ENCODE measurements around the gene ZDHHC6.

ZDHHC6 gene

GRCh38 chr10:112484399-112484798, 37.7 kb upstream of the ZDHHC6 start:
- H3K4me1 ChIP-seq: no peaks in the 10 kb centered on the region
- no peak for DNase-seq
- no peaks in the 10 kb centered on the region for H3K27me3 ChIP-seq
- no peak for TF ChIP-seq CTCF (IDR thresholded peaks at IDR 0.05)
- no peaks in the 10 kb centered on the region for H3K36me3 ChIP-seq
- no peak overlapping the region for H3K27ac ChIP-seq
- intact Hi-C loops (cut with DNase I; ENCODE audit: low total_unique reads): no loop called here
- no peak overlapping the region for H3K4me3 ChIP-seq
- no peaks in the 10 kb centered on the region for H3K9me3 ChIP-seq

- Histone ChIP-seq H3K9me3 (no peaks in the 10 kb centered on the region), H3K36me3 (no peaks in the 10 kb centered on the region), H3K4me3 (no peak overlapping the region), H3K4me1 (no peaks in the 10 kb centered on the region), H3K27me3 (no peaks in the 10 kb centered on the region), H3K27ac (no peak overlapping the region)
- TF ChIP-seq CTCF (IDR thresholded peaks at IDR 0.05): no peak
- intact Hi-C loops (cut with DNase I; ENCODE audit: low total_unique reads): no loop called here
- DNase-seq: no peak
Observed at GRCh38 chr10:112481602-112482001, 34.9 kb upstream of the ZDHHC6 start.

DNA sequence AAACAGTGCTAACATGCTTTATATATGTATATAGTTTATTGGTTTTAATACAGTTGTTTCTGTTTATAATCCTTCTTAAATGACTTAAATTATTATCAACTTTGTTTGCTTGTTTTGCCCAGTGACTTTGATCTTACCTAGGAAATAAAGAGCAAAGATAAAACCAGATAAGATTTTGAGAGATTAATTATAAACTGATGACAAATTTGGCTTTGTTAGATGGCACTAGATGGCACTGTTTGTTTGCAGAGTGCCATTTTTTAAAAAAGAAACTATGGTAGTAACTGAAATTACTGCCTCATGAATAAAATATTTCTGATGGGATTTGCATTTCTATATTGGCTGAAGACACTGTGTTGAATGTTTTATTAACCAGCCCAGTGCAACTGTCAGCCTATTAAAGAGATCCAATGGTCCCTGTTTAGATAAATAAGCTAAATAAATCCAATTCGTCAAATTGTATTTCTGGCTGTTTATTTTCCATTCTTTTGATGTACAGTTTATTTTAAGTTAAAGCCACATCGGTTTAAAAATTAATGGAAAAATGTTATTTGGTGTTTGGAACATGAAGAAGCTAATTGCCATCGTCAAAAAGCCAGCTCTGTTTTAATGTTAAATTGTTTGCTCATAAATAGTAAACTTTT, 29.0 kb upstream of the ZDHHC6 start:
- intact Hi-C loops (cut with DNase I; ENCODE audit: low total_unique reads): no loop called here
- DNase-seq: no peak
- H3K36me3 ChIP-seq: no peaks in the 10 kb centered on the region
- no peak overlapping the region for H3K4me3 ChIP-seq
- no peak overlapping the region for H3K27ac ChIP-seq
- peak; percentile 27 to 34 for TF ChIP-seq CTCF (IDR thresholded peaks at IDR 0.05)
- H3K9me3 ChIP-seq: no peaks in the 10 kb centered on the region
- H3K27me3 ChIP-seq: no peaks in the 10 kb centered on the region
- peaks cover 0 to 9% (median 0%) of the 10 kb centered on the region in 4 donors for H3K4me1 ChIP-seq

DNA sequence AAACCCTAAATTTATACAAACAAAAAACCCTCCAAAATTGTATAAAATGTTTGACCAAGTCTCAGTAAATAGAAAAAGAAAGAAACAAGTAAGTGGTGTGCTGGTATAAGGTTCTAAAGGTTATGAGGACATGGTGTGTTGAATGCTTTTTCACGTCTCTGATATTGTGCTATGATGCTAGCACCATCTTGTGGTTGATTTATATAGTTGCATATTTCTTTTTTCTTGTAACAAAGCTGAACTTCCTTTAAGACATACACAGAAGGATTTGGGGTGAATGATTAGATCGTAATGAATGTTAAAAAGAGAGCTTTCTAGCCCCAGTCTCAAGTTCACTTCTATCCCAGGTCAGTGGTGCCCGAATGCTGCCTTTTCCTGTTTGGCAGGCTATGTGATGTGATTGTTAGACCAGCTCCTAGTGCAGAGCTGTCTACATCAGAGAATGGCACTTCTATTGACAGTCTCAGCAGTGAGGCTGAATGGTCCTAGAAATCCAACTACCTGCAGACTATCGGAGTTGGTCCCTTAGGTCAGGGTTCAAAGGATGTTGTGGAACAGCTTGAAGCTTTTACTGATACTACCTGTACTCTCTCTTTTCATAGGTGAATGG, 25.3 kb upstream of the ZDHHC6 start:
- H3K27me3 ChIP-seq: no peaks in the 10 kb centered on the region
- no peaks in the 10 kb centered on the region for H3K9me3 ChIP-seq
- no peak for DNase-seq
- H3K4me1 ChIP-seq: peaks cover 0 to 9% (median 0%) of the 10 kb centered on the region in 4 donors
- TF ChIP-seq CTCF (IDR thresholded peaks at IDR 0.05): peak; percentile 65
- peaks cover 0 to 2% (median 0%) of the 10 kb centered on the region in 3 donors for H3K36me3 ChIP-seq
- H3K27ac ChIP-seq: no peak overlapping the region
- intact Hi-C loops (cut with DNase I; ENCODE audit: low total_unique reads): no loop called here
- no peak overlapping the region for H3K4me3 ChIP-seq

- H3K9me3 ChIP-seq: no peaks in the 10 kb centered on the region
- no peaks in the 10 kb centered on the region for H3K27me3 ChIP-seq
- no peak overlapping the region for H3K4me3 ChIP-seq
- no peak for TF ChIP-seq CTCF (IDR thresholded peaks at IDR 0.05)
- DNase-seq: no peak
- peaks cover 0 to 4% (median 0%) of the 10 kb centered on the region in 4 donors for H3K4me1 ChIP-seq
- intact Hi-C loops (cut with DNase I; ENCODE audit: low total_unique reads): no loop called here
- peaks cover 16 to 32% (median 19%) of the 10 kb centered on the region in 3 donors for H3K36me3 ChIP-seq
- H3K27ac ChIP-seq: no peak overlapping the region
Observed at GRCh38 chr10:112467541-112468075, 20.9 kb upstream of the ZDHHC6 start.

Measured in tibial artery (tissue), 4 donors.